Endothelial cell of umbilical vein (primary cell): ENCODE data around the gene TRIM62. TPM values are rescaled to one million over a fixed set of nuclear protein-coding genes. Genes with fewer than 3 reads are reported as not detected.

Experiments used
- BruUV-seq: library from RNA; stranded (reverse); fragments of 400-500 nt; replicated peaks from 2 replicates; lab custom pipeline; 2021; lab: Mats Ljungman, UMichigan
- CTCF ChIA-PET: fragments of 300-600, 350-600 bp; sonication (Branson Sonifier 250); formaldehyde crosslinking; loops from one replicate; lab custom pipeline; 2021; ENCODE audit warnings: antibody characterized with exemption, inconsistent platforms; lab: Charles Lee
- POLR2A ChIA-PET: fragments of 300-600, 350-600 bp; sonication (Branson Sonifier 250); formaldehyde crosslinking; loops from one replicate; lab custom pipeline; 2021; ENCODE audit warnings: antibody characterized with exemption, inconsistent platforms; lab: Charles Lee
- DNase-seq: peaks from one replicate; pipeline ENCODE4 v3.0.0-alpha.2; 2011; ENCODE audit warnings: low read depth, low spot score
- FAIRE-seq: peaks from 2 replicates; lab custom pipeline; 2011; peaks lifted over from hg19 to GRCh38; lab: Jason Lieb, UNC
- H2AFZ ChIP-seq: 2 replicates; pipeline ENCODE4 v1.6.0; 2012; ENCODE audit warnings: low read depth, low read length, control low read depth, inconsistent platforms
- H3K27ac ChIP-seq: 2 replicates; pipeline ENCODE4 v1.5.1; 2011; ENCODE audit warnings: low read depth, mild to moderate bottlenecking, control low read depth, low read length, moderate library complexity; ENCODE audit not compliant: insufficient read depth
- H3K27me3 ChIP-seq, 2 experiments: 2 replicates each; pipeline versions ENCODE4 v1.6.0 to v1.6.1; 2011; ENCODE audit warnings: low read length in 2 of 2, mixed read lengths in 1 of 2; ENCODE audit not compliant: control insufficient read depth in 2 of 2, insufficient read depth in 2 of 2
- H3K36me3 ChIP-seq, 2 experiments: 2 replicates in 1 of 2; 3 replicates in 1 of 2; pipeline ENCODE4 v1.5.1; 2011; ENCODE audit warnings: low read length in 2 of 2, mild to moderate bottlenecking in 1 of 2, moderate library complexity in 1 of 2; ENCODE audit not compliant: control insufficient read depth in 2 of 2, insufficient read depth in 2 of 2; ENCODE audit errors: extremely low read depth in 1 of 2
- H3K4me1 ChIP-seq: 3 replicates; pipeline ENCODE4 v1.5.1; 2011; ENCODE audit warnings: mild to moderate bottlenecking, low read length; ENCODE audit not compliant: control insufficient read depth, insufficient read depth; ENCODE audit errors: extremely low read depth
- H3K4me2 ChIP-seq: 2 replicates; pipeline ENCODE4 v1.6.1; 2011; ENCODE audit warnings: low read length, control low read depth, mixed read lengths; ENCODE audit not compliant: insufficient read depth
- H3K4me3 ChIP-seq, 3 experiments: fragments of 200-600 bp in 1 of 3; sonication (generic), shearing (Covaris generic) in 1 of 3; replicated peaks in 1 of 3; 2 replicates each; pipeline ENCODE4 v1.5.1; 2011 to 2016; ENCODE audit warnings: control low read depth in 3 of 3, low read length in 3 of 3, mild to moderate bottlenecking in 2 of 3, inconsistent platforms in 1 of 3, low read depth in 1 of 3, moderate library complexity in 1 of 3; ENCODE audit not compliant: insufficient read depth in 1 of 3
- H3K79me2 ChIP-seq: 2 replicates; pipeline ENCODE4 v1.6.0; 2012; ENCODE audit warnings: low read length, inconsistent platforms; ENCODE audit not compliant: control insufficient read depth, insufficient read depth
- H3K9ac ChIP-seq: replicated peaks from 2 replicates; pipeline ENCODE3; 2011; ENCODE audit warnings: low read length, control low read depth; ENCODE audit not compliant: insufficient read depth; ENCODE audit errors: extremely low read depth
- H3K9me1 ChIP-seq: replicated peaks from 3 replicates; pipeline ENCODE4 v1.6.0; 2011; ENCODE audit warnings: mild to moderate bottlenecking, low read length; ENCODE audit not compliant: control insufficient read depth, insufficient read depth; ENCODE audit errors: extremely low read depth
- H3K9me3 ChIP-seq: replicated peaks from 2 replicates; pipeline ENCODE4 v1.5.1; 2012; ENCODE audit warnings: low read length, inconsistent platforms; ENCODE audit not compliant: control insufficient read depth, insufficient read depth
- H4K20me1 ChIP-seq: replicated peaks from 2 replicates; pipeline ENCODE3; 2011; ENCODE audit warnings: mild to moderate bottlenecking, low read length; ENCODE audit not compliant: control insufficient read depth, insufficient read depth; ENCODE audit errors: extremely low read depth
- CTCF ChIP-seq, 2 donors: IDR thresholded peaks; 1 replicate in 1 of 2; 2 replicates in 1 of 2; pipeline ENCODE4 v1.5.1; 2011; ENCODE audit warnings: low read length in 2 of 2, mild to moderate bottlenecking in 2 of 2, moderate library complexity in 2 of 2, control low read depth in 1 of 2, inconsistent platforms in 1 of 2, low read depth in 1 of 2; ENCODE audit not compliant: insufficient read depth in 1 of 2; ENCODE audit errors: extremely low read depth in 1 of 2
- EZH2 ChIP-seq: IDR thresholded peaks from 2 replicates; pipeline ENCODE4 v1.6.1; 2012; ENCODE audit warnings: borderline replicate concordance, low read depth, mild to moderate bottlenecking, moderate library complexity, low read length, inconsistent platforms; ENCODE audit not compliant: severe bottlenecking
- FOS ChIP-seq: IDR thresholded peaks from 2 replicates; pipeline ENCODE4 v1.6.1; 2011; ENCODE audit warnings: mild to moderate bottlenecking, low read length, moderate library complexity, borderline replicate concordance; ENCODE audit not compliant: insufficient read depth
- GATA2 ChIP-seq: IDR thresholded peaks from 2 replicates; pipeline ENCODE4 v1.7.0; 2011; ENCODE audit warnings: low read depth, mild to moderate bottlenecking, moderate library complexity, mixed read lengths, low read length; ENCODE audit not compliant: insufficient read length, insufficient read depth
- JUN ChIP-seq: IDR thresholded peaks from 2 replicates; pipeline ENCODE4 v1.6.1; 2011; ENCODE audit warnings: borderline replicate concordance, low read depth; ENCODE audit not compliant: insufficient read length, insufficient read depth
- MYC ChIP-seq: IDR thresholded peaks from one replicate; pipeline ENCODE4 v1.6.1; 2011; ENCODE audit warnings: mild to moderate bottlenecking, low read depth, low read length
- POLR2A ChIP-seq: IDR thresholded peaks from 2 replicates; pipeline ENCODE4 v1.6.1; 2012; ENCODE audit warnings: low read depth, mild to moderate bottlenecking, control low read depth, low read length
- POLR2AphosphoS5 ChIP-seq: IDR thresholded peaks from 2 replicates; pipeline ENCODE4 v1.6.1; 2012; ENCODE audit warnings: low read depth, mild to moderate bottlenecking, control low read depth, low read length, moderate library complexity; ENCODE audit not compliant: insufficient read depth
- dilution Hi-C: fragments of 300-500 bp; cut with MboI; formaldehyde crosslinking; loops from one replicate; pipeline ENCODE4 v1.15.0; 2019; ENCODE audit warnings: low sequenced_read_pairs; ENCODE audit not compliant: extremely low pct_ligation_motif_present
- intact Hi-C: fragments of 100-400 bp; cut with micrococcal nuclease; formaldehyde crosslinking; loops from one replicate; pipeline ENCODE4 v1.10.0; 2022
- polyA plus RNA-seq, 4 experiments: library from polyadenylated mRNA; depleted of rRNA in 3 of 4; stranded (reverse) in 3 of 4; unstranded in 1 of 4; fragments of >200 nt; gene quantifications; 2 replicates each; pipeline versions ENCODE4 v1.2.1 to v1.2.3, GENCODE V29; 2011 to 2012; ENCODE audit warnings: missing spikeins in 1 of 4
- total RNA-seq: library from RNA; stranded (reverse); gene quantifications from 2 replicates; pipeline ENCODE4 v1.2.3, GENCODE V29; 2021
- TF ChIP-seq, protein P1 (sequence below): IDR thresholded peaks from 2 replicates; pipeline ENCODE4 v1.6.1; 2011; ENCODE audit not compliant: insufficient read depth, insufficient read length

Gene TRIM62
- total and polyA plus RNA-seq, 2 donors (not counting 3 experiments of a cell fraction or from before 2014, with no cell fraction given): 8.3 to 9.3 TPM

DNA sequence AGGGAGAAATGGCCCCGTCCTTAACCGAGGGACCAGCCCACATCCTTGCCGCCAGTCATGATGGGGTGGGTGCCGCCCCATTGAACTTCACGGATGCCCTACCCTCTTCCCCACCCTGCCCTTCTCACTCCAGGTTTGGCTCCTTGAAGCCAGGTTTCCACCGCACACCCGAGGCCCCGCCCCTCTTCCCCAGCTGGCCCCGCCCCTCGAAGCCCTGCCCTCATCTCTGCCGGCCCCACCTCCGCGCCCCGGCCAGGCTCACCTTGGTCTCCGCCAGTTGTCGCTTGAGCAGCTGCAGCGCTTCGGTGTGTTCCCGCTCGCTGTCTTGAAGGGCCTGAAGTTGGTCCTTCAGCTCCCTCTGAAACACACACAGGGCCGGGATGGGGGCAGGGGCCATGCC is 16.6 kb downstream of the TRIM62 start:
- Histone ChIP-seq H3K79me2 (no peaks in the 10 kb centered on the region), H3K9ac (no peak overlapping the region), H3K4me2 (no peak overlapping the region), H3K4me1 (peaks cover 22% of the 10 kb centered on the region), H3K27ac (no peak overlapping the region), H2AFZ (no peak overlapping the region), H4K20me1 (no peaks in the 10 kb centered on the region), H3K9me1 (no peaks in the 10 kb centered on the region), H3K27me3 (no peaks in the 10 kb centered on the region), H3K4me3 (no peak overlapping the region), H3K36me3 (no peaks in the 10 kb centered on the region), H3K9me3 (no peaks in the 10 kb centered on the region)
- DNase-seq: no peak
- POLR2A ChIA-PET: no interaction called here
- no peak for FAIRE-seq
- TF ChIP-seq, protein P1, sequence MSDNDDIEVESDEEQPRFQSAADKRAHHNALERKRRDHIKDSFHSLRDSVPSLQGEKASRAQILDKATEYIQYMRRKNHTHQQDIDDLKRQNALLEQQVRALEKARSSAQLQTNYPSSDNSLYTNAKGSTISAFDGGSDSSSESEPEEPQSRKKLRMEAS: no peak
- no peak for TF ChIP-seq POLR2A
- no peak for TF ChIP-seq MYC
- no peak for TF ChIP-seq CTCF (IDR thresholded peaks at IDR 0.05; ENCODE audit: extremely low read depth in 1 of 2, insufficient read depth in 1 of 2, low read depth in 1 of 2, low read length in 2 of 2)
- TF ChIP-seq JUN: no peak
- no peak for TF ChIP-seq FOS
- no peak for TF ChIP-seq POLR2AphosphoS5
- no peak for TF ChIP-seq GATA2
- TF ChIP-seq EZH2: no peak
- BruUV-seq: no TSS peak
- dilution Hi-C loops (no loop called here), intact Hi-C loops (no loop called here)
- CTCF ChIA-PET: interaction anchor here (1.2 to 1.3 kb wide), 2 partner anchors 16 to 27 kb away, joined by 3 read pairs; partner anchors contain the start of gene TRIM62
